ENCODE measurements around the gene DHRS2. TPM values are rescaled to one million over a fixed set of nuclear protein-coding genes. Genes with fewer than 3 reads are reported as not detected.

The DHRS2 gene
- total and polyA plus RNA-seq, 2 donors (not counting 1 experiment from before 2014, with no cell fraction given), result not detected

GRCh38 chr14:23623962-23624361, 12.2 kb upstream of the DHRS2 start:
- no peak overlapping the region for H3K4me3 Mint-ChIP-seq
- H3K27me3 ChIP-seq (replicated peaks in 1 of 4; ENCODE audit: control extremely low read depth in 1 of 4, control insufficient read depth in 3 of 4, insufficient read depth in 4 of 4, low read length in 3 of 4), result peaks cover 0 to 12% (median 2%) of the 10 kb centered on the region in 4 experiments
- POLR2A ChIA-PET, result no interaction called here

GRCh38 chr14:23624830-23625404, 11.2 kb upstream of the DHRS2 start:
- Histone ChIP-seq H3K9ac (ENCODE audit: low read length) (no peak overlapping the region), H3K27me3 (replicated peaks in 1 of 4; ENCODE audit: control extremely low read depth in 1 of 4, control insufficient read depth in 3 of 4, insufficient read depth in 4 of 4, low read length in 3 of 4) (peaks cover 0 to 12% (median 2%) of the 10 kb centered on the region in 4 experiments), H3K36me3 (replicated peaks in 1 of 2; ENCODE audit: control extremely low read depth in 1 of 2, control insufficient read depth in 1 of 2, extremely low read depth in 1 of 2, insufficient read depth in 2 of 2, low read length in 1 of 2) (no peaks in the 10 kb centered on the region), H2AFZ (ENCODE audit: insufficient read depth, low read depth, low read length, poor library complexity, severe bottlenecking) (no peak overlapping the region), H3K4me1 (ENCODE audit: control insufficient read depth in 2 of 2, insufficient read depth in 2 of 2, low read length in 2 of 2) (no peaks in the 10 kb centered on the region), H4K20me1 (ENCODE audit: control insufficient read depth, insufficient read depth, low read length, poor library complexity, severe bottlenecking) (no peaks in the 10 kb centered on the region), H3K79me2 (ENCODE audit: control insufficient read depth, insufficient read depth, low read length) (no peaks in the 10 kb centered on the region), H3K27ac (ENCODE audit: low read length in 2 of 2) (no peak overlapping the region), H3K4me3 (ENCODE audit: control extremely low read depth in 1 of 5, extremely low read depth in 1 of 5, insufficient read depth in 1 of 5, low read depth in 2 of 5, low read length in 4 of 5) (no peak overlapping the region), H3K9me3 (ENCODE audit: control extremely low read depth in 1 of 3, control insufficient read depth in 2 of 3, insufficient read depth in 1 of 3, low read length in 2 of 3) (peaks cover 0 to 9% (median 5%) of the 10 kb centered on the region in 3 donors), H3K4me2 (replicated peaks; ENCODE audit: low read depth, low read length, poor library complexity, severe bottlenecking) (no peak overlapping the region)
- ChIA-PET POLR2A (no interaction called here), CTCF (no interaction called here)
- Mint-ChIP-seq H3K27ac (no peak overlapping the region), H3K4me3 (no peak overlapping the region), H3K27me3 (peaks cover 38% of the 10 kb centered on the region), H3K4me1 (no peaks in the 10 kb centered on the region), H3K9me3 (ENCODE audit: insufficient read depth) (peaks cover 12% of the 10 kb centered on the region)
- 100% methylated on average over 2 of the region's 3 CpGs for WGBS (ENCODE audit: insufficient coverage)
- no peak for ATAC-seq (ENCODE audit: low read depth)
- intact Hi-C loops (cut with micrococcal nuclease), result no loop called here
- no peak for DNase-seq
- no peak for TF ChIP-seq EZH2 (IDR thresholded peaks at IDR 0.05; ENCODE audit: borderline replicate concordance, insufficient read depth, low read depth, low read length, poor library complexity, severe bottlenecking)

More at GRCh38 chr14:23623962-23624361, 12.2 kb upstream of the DHRS2 start:
- TF ChIP-seq, protein P1, sequence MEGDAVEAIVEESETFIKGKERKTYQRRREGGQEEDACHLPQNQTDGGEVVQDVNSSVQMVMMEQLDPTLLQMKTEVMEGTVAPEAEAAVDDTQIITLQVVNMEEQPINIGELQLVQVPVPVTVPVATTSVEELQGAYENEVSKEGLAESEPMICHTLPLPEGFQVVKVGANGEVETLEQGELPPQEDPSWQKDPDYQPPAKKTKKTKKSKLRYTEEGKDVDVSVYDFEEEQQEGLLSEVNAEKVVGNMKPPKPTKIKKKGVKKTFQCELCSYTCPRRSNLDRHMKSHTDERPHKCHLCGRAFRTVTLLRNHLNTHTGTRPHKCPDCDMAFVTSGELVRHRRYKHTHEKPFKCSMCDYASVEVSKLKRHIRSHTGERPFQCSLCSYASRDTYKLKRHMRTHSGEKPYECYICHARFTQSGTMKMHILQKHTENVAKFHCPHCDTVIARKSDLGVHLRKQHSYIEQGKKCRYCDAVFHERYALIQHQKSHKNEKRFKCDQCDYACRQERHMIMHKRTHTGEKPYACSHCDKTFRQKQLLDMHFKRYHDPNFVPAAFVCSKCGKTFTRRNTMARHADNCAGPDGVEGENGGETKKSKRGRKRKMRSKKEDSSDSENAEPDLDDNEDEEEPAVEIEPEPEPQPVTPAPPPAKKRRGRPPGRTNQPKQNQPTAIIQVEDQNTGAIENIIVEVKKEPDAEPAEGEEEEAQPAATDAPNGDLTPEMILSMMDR (IDR thresholded peaks at IDR 0.05), result no peak
- TF ChIP-seq EZH2 (IDR thresholded peaks at IDR 0.05; ENCODE audit: borderline replicate concordance, insufficient read depth, low read depth, low read length, poor library complexity, severe bottlenecking), result no peak
- H2AFZ ChIP-seq (ENCODE audit: insufficient read depth, low read depth, low read length, poor library complexity, severe bottlenecking), result no peak overlapping the region
- H4K20me1 ChIP-seq (ENCODE audit: control insufficient read depth, insufficient read depth, low read length, poor library complexity, severe bottlenecking), result no peaks in the 10 kb centered on the region
- no peak overlapping the region for H3K4me3 ChIP-seq (ENCODE audit: control extremely low read depth in 1 of 5, extremely low read depth in 1 of 5, insufficient read depth in 1 of 5, low read depth in 2 of 5, low read length in 4 of 5)
- H3K9ac ChIP-seq (ENCODE audit: low read length), result no peak overlapping the region
- H3K9me3 Mint-ChIP-seq (ENCODE audit: insufficient read depth), result peaks cover 12% of the 10 kb centered on the region
- no peak for DNase-seq
- H3K4me1 ChIP-seq (ENCODE audit: control insufficient read depth in 2 of 2, insufficient read depth in 2 of 2, low read length in 2 of 2), result no peaks in the 10 kb centered on the region
- H3K4me2 ChIP-seq (replicated peaks; ENCODE audit: low read depth, low read length, poor library complexity, severe bottlenecking), result no peak overlapping the region
- peaks cover 43% of the 10 kb centered on the region for H3K27me3 Mint-ChIP-seq
- H3K27ac Mint-ChIP-seq, result no peak overlapping the region
- no peak overlapping the region for H3K27ac ChIP-seq (ENCODE audit: low read length in 2 of 2)
- CTCF ChIA-PET, result no interaction called here
- no peaks in the 10 kb centered on the region for H3K4me1 Mint-ChIP-seq
- ATAC-seq (ENCODE audit: low read depth), result no peak
- H3K36me3 ChIP-seq (replicated peaks in 1 of 2; ENCODE audit: control extremely low read depth in 1 of 2, control insufficient read depth in 1 of 2, extremely low read depth in 1 of 2, insufficient read depth in 2 of 2, low read length in 1 of 2), result no peaks in the 10 kb centered on the region
- intact Hi-C loops (cut with micrococcal nuclease), result no loop called here
- peaks cover 0 to 9% (median 5%) of the 10 kb centered on the region in 3 donors for H3K9me3 ChIP-seq (ENCODE audit: control extremely low read depth in 1 of 3, control insufficient read depth in 2 of 3, insufficient read depth in 1 of 3, low read length in 2 of 3)
- no peaks in the 10 kb centered on the region for H3K79me2 ChIP-seq (ENCODE audit: control insufficient read depth, insufficient read depth, low read length)
